ENCODE data around the gene PACRG. TPM values are rescaled to one million over a fixed set of nuclear protein-coding genes. Genes with fewer than 3 reads are reported as not detected.

PACRG gene
- total and polyA plus RNA-seq, 2 of the 8 experiments (the other 6 are each of a cell fraction or from before 2014, with no cell fraction given): 0.44 to 0.54 TPM

DNA sequence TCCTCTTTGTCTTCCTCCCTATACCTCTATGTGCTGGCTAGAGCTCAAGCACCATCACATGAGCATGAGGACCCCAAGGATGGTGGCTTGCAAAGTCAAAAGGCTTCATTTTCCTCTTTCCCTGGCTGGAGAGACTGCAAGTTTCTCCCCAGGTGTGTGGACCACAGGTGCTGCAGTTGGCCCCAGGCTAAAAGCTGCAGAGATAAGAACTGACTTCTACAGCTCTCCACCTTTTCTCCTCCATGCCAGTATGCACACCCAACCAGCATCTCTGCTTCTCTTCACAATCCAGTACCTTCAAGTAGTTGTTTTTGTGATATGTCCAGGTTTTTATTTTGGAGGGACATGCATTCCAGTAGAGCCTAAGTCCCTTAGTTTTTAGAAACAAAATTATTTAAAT, 29.3 kb upstream of the PACRG start (continued):
- TF ChIP-seq RNF2 (IDR thresholded peaks at IDR 0.05; ENCODE audit: borderline replicate concordance, low read depth, low read length, missing control alignments, poor library complexity, severe bottlenecking): no peak
- TF ChIP-seq EGR1 (IDR thresholded peaks at IDR 0.05; ENCODE audit: borderline replicate concordance, low read depth, low read length): no peak
- TF ChIP-seq FOSL1 (IDR thresholded peaks at IDR 0.05; ENCODE audit: insufficient read depth, low read depth, low read length): no peak
- no peak for TF ChIP-seq ZNF274 (IDR thresholded peaks at IDR 0.05; ENCODE audit: borderline replicate concordance, extremely low read depth, low read length)
- TF ChIP-seq, protein P1, sequence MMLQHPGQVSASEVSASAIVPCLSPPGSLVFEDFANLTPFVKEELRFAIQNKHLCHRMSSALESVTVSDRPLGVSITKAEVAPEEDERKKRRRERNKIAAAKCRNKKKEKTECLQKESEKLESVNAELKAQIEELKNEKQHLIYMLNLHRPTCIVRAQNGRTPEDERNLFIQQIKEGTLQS (IDR thresholded peaks at IDR 0.05; ENCODE audit: insufficient read depth, low read depth, low read length): no peak
- no peak for TF ChIP-seq SAP30 (IDR thresholded peaks at IDR 0.05; ENCODE audit: insufficient read depth, insufficient replicate concordance, low read length)
- TF ChIP-seq KDM1A (IDR thresholded peaks at IDR 0.05; ENCODE audit: borderline replicate concordance, low read length): no peak
- TF ChIP-seq, protein P2, sequence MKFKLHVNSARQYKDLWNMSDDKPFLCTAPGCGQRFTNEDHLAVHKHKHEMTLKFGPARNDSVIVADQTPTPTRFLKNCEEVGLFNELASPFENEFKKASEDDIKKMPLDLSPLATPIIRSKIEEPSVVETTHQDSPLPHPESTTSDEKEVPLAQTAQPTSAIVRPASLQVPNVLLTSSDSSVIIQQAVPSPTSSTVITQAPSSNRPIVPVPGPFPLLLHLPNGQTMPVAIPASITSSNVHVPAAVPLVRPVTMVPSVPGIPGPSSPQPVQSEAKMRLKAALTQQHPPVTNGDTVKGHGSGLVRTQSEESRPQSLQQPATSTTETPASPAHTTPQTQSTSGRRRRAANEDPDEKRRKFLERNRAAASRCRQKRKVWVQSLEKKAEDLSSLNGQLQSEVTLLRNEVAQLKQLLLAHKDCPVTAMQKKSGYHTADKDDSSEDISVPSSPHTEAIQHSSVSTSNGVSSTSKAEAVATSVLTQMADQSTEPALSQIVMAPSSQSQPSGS (IDR thresholded peaks at IDR 0.05; ENCODE audit: low read length): no peak
- TF ChIP-seq, protein P3, sequence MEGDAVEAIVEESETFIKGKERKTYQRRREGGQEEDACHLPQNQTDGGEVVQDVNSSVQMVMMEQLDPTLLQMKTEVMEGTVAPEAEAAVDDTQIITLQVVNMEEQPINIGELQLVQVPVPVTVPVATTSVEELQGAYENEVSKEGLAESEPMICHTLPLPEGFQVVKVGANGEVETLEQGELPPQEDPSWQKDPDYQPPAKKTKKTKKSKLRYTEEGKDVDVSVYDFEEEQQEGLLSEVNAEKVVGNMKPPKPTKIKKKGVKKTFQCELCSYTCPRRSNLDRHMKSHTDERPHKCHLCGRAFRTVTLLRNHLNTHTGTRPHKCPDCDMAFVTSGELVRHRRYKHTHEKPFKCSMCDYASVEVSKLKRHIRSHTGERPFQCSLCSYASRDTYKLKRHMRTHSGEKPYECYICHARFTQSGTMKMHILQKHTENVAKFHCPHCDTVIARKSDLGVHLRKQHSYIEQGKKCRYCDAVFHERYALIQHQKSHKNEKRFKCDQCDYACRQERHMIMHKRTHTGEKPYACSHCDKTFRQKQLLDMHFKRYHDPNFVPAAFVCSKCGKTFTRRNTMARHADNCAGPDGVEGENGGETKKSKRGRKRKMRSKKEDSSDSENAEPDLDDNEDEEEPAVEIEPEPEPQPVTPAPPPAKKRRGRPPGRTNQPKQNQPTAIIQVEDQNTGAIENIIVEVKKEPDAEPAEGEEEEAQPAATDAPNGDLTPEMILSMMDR (IDR thresholded peaks at IDR 0.05; ENCODE audit: control extremely low read depth in 1 of 3, insufficient read depth in 1 of 3, low read depth in 1 of 3, low read length in 3 of 3): no peak
- TF ChIP-seq, protein P4, sequence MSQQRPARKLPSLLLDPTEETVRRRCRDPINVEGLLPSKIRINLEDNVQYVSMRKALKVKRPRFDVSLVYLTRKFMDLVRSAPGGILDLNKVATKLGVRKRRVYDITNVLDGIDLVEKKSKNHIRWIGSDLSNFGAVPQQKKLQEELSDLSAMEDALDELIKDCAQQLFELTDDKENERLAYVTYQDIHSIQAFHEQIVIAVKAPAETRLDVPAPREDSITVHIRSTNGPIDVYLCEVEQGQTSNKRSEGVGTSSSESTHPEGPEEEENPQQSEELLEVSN (IDR thresholded peaks at IDR 0.05): no peak
- TF ChIP-seq TAF7 (optimal IDR thresholded peaks at IDR 0.05; ENCODE audit: borderline replicate concordance, low read depth, low read length): no peak
